ENCODE measurements around the gene CNTLN.
"Not testable (repeated sequence)": the region's sequence is repeated elsewhere in the genome, so short reads cannot be mapped to it uniquely, and the experiment has no call there.

The CNTLN gene

GRCh38 chr9:17134396-17135294 is at the start of gene CNTLN:
Gene CNTLN, plus strand, starts transcription at chr9:17135040. Its CDS starts 26 bp downstream, at chr9:17135066.
- DNase-seq (ENCODE audit: low read depth) = peak; percentile 61

GRCh38 chr9:17088566-17088965 is 46.3 kb upstream of the CNTLN start:
- no peak for DNase-seq (ENCODE audit: low read depth)

- DNase-seq (ENCODE audit: low read depth) = no peak
Measured at GRCh38 chr9:17090041-17090440, 44.8 kb upstream of the CNTLN start.

GRCh38 chr9:17116400-17116837 is 18.4 kb upstream of the CNTLN start:
- no peak for DNase-seq (ENCODE audit: low read depth)

GRCh38 chr9:17117372-17117771 is 17.5 kb upstream of the CNTLN start:
- no peak for DNase-seq (ENCODE audit: low read depth)

- DNase-seq (ENCODE audit: low read depth) = no peak
Measured at GRCh38 chr9:17120203-17120602, 14.6 kb upstream of the CNTLN start.

GRCh38 chr9:17121264-17121663 is 13.6 kb upstream of the CNTLN start:
- no peak for DNase-seq (ENCODE audit: low read depth)

GRCh38 chr9:17130291-17130690 is 4.5 kb upstream of the CNTLN start:
- no peak for DNase-seq (ENCODE audit: low read depth)

GRCh38 chr9:17130725-17131124 is 4.1 kb upstream of the CNTLN start:
- DNase-seq (ENCODE audit: low read depth) = no peak

GRCh38 chr9:17131494-17131893 is 3.3 kb upstream of the CNTLN start:
- DNase-seq (ENCODE audit: low read depth) = no peak

GRCh38 chr9:17135295-17136160 is 688 bp downstream of the CNTLN start:
- peak; percentile 5 for DNase-seq (ENCODE audit: low read depth)

GRCh38 chr9:17137566-17137965 is 2.7 kb downstream of the CNTLN start:
- DNase-seq (ENCODE audit: low read depth) = no peak

GRCh38 chr9:17138503-17138902 is 3.7 kb downstream of the CNTLN start:
- DNase-seq (ENCODE audit: low read depth) = no peak

- no peak for DNase-seq (ENCODE audit: low read depth)
Measured at GRCh38 chr9:17140418-17140817, 5.6 kb downstream of the CNTLN start.

GRCh38 chr9:17148324-17148723 is 13.5 kb downstream of the CNTLN start:
- no peak for DNase-seq (ENCODE audit: low read depth)

GRCh38 chr9:17159469-17159868 is 24.6 kb downstream of the CNTLN start:
- no peak for DNase-seq (ENCODE audit: low read depth)

GRCh38 chr9:17160327-17160726 is 25.5 kb downstream of the CNTLN start:
- DNase-seq (ENCODE audit: low read depth) = no peak

- DNase-seq (ENCODE audit: low read depth) = no peak
Measured at GRCh38 chr9:17165764-17166163, 30.9 kb downstream of the CNTLN start.

GRCh38 chr9:17166346-17166745 is 31.5 kb downstream of the CNTLN start:
- DNase-seq (ENCODE audit: low read depth) = no peak

- DNase-seq (ENCODE audit: low read depth) = no peak
Measured at GRCh38 chr9:17171309-17172094, 36.7 kb downstream of the CNTLN start.

- not testable (repeated sequence) for DNase-seq (ENCODE audit: low read depth)
Measured at GRCh38 chr9:17177496-17177895, 42.7 kb downstream of the CNTLN start.

GRCh38 chr9:17185481-17186029 is 50.7 kb downstream of the CNTLN start:
- DNase-seq (ENCODE audit: low read depth) = no peak
